ENCODE data around the gene APOA1.
A peak's percentile ranks its signal among the peaks of the same experiment; 100 is the strongest.
"Not testable (repeated sequence)": the region's sequence is repeated elsewhere in the genome, so short reads cannot be mapped to it uniquely, and the experiment has no call there.

APOA1 gene

DNA sequence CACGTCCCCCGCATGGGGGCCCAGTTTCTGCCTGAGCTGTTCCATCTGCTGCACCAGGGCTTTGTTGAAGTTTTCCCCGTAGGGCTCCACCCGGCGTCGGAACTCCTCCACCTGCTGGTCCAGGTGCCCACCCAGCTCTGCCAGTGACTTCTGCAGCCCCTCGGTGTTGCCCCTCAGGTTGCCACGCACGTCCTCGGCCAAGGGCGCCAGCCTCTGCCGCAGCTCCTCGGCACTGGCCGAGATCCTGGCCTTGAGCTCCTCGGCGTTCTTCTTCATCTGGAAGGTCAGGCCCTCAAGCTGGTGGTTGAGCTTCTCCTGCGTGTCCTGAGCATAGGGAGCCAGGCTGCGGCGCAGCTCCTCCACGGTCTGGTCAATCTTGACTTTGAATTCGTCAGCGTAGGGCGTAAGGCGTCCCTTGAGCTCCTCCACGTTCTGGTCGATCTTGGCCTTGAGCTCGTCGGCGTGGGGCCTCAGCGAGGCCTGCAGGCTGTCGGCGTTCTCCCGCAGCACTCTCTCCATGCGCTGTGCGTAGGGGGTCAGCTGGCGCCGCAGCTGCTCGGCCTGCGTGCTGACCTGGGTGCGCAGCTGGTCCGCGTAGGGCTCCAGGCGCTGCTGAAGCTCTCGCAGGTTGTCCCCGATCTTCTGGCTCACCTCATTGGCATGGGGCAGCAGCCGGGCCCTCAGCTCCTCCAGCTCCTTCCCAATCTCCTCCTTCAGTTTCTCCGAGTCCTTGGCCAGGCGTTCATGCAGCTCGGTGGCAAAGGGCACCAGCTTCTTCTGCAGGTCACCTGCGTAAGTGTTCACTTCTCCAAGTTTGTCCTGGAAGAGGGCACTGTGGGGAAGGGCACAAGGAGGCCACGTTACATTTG, 16.1 kb downstream of the APOA1 start:
- DNase-seq: no peak

DNA sequence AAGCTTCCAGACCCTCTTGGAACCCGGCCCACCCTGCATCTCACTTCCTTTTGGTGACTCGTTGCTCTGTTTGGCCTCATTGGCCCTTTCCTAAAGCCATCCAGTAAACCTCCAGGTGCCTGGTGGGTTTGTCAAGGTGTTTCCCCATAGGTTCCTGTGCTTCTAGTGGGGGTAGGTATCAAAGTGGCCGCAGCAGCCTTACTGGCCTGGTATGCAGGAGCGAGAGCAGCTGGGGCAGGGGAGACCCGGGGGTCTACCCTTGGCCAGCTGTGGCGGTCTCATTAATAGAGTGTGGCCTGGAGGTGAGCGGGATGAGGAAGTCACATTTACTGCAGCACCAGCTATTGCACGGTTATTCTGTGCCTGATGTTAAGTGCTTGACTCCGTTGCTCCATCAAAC, 18.4 kb downstream of the APOA1 start:
- DNase-seq: no peak

DNA sequence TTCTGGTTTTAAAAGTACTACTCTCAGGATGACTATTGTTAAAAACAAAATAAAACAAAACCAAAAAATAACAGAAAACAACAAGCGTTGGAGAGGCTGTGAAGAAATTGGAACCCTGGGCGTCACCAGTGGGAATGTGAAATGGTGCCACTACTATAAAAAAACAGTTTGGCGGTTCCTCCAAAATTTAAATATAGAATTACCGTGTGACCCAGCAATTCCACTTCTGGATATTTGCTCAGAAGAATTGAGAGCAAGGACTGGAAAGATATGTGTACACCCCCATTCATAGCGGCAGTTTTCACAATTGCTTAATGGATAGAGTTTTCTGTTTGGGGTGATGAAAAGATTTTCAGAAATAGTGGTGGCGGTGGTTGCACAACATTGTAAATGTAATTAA, 22.9 kb downstream of the APOA1 start:
- no peak for DNase-seq

DNA sequence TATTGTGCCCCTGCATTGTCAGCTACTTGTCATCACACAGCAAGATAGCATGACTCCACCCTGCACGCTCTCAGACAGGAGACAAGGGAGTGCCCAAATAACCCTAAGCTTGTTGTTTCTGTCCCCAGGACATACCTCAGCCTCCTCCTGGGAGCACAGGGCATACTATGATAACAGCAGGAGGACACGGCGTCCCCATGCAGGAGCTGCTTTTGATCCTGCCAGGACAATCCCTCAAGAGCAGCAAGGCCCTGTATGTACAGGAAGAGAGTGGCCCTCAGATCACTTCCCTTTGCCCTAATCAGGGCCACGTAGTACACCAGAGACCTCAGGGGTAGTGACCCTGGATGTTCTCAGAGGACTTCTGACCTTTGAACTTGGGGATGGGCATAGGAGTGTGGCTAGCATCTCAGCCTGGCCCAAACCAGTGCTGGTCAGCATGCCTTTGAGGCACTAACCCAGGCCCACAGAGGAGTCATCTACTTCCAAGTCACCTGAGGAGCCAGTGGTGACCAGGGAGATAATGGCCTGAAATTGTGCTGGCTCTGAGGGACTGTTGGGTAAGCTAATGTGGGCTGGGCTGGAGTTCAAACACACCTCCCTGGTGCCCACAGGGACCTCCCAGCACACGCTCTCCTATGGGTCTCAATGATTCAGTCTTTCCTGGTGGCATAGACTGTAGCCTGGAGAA, 23.5 kb downstream of the APOA1 start:
- no peak for DNase-seq

DNA sequence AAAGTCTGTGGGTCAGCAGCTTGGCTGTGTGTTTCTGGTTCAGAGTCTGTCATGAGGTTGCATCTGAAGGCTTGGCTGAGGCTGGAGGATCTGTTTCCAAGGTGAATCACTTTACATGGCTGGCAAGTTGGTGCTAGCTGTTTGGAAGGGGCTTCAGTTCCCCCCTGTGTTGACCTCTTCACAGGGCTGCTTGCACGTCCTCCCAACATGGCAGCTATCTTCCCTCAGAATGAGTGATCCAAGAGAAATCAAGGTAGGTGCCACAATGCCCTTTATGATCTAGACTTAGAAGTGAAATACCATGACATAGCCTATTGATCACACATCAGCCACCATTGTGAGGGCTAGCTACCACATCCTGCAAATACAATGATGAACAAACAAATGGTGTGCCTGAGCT, 24.3 kb downstream of the APOA1 start:
- no peak for DNase-seq

DNA sequence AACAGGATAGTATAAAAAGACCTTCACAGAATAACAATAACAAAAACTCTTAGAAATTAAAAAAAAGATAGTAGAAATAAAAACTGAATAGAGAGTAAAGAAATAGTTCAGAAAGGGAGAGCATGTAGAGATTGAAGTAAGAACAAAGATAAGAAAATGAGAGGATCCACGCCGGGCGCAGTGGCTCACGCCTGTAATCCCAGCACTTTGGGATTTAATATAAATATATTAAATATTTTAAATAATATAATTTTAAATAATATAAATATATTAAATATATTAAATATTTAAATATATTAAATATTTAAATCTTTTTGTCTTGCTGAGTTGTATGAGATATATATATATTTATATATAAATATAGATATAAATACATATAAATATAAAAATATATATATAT, 25.3 kb downstream of the APOA1 start:
- DNase-seq: no peak

DNA sequence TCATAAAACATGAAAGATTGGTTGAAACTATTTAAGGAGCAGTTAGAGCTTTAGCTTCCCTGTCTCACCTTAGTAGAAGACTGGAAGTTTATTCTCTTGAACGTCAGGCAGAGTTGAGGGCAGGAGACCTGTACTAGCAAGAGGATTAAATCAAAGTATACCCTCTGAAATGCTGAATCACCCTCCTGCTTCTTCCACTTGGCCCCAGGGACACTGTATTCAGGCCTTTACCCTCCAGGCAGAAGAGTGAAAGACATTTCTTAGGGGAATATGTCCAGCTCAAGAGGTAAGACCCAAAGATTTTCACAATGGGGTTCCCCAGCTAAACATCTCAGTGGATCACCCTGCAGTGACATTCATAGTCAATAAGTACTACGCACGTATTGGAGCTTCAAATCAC, 26.2 kb downstream of the APOA1 start:
- no peak for DNase-seq

DNA sequence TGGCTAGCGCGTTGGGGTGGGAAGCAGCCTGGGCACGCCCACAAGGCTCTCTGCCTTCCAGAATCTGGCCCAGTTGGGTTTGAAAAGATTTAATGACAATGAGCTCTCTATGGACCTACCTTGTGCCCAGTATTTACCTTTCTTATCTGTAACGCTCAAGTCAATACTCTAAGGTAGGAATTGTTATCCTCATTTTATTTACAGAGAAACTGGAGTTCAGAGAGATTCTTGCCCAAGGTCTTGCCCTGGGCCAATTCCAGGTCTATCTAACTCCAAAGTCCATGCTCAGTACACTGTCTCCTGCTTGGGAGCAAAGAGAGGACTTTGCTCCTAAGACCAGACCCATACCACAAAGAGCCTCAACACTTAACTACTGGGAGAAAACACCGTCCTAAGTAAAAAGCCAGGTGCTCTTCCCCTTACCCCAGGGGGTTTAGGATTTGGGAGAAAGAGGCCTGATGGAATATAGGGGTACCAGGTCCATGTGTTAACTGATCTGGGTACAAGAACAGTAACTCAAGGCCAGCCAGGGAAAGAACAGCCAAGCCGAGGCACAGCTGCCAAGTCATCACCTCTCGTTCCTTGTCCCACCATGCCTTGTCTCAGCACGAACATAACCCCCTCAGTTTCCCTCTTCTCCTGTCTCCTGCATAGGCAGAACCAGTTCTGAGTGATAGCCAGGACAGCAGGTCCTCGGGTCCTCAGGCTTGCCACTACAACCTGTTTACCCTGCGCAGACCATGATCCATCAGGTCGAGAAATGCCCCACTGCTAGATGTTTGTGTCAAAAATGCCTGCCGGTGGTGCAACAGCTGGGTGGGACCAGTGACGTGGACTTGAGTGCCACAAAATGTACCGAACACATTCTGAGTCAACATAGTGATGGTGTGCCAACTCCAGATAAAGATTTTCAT, 28.9 kb downstream of the APOA1 start:
- DNase-seq: no peak

DNA sequence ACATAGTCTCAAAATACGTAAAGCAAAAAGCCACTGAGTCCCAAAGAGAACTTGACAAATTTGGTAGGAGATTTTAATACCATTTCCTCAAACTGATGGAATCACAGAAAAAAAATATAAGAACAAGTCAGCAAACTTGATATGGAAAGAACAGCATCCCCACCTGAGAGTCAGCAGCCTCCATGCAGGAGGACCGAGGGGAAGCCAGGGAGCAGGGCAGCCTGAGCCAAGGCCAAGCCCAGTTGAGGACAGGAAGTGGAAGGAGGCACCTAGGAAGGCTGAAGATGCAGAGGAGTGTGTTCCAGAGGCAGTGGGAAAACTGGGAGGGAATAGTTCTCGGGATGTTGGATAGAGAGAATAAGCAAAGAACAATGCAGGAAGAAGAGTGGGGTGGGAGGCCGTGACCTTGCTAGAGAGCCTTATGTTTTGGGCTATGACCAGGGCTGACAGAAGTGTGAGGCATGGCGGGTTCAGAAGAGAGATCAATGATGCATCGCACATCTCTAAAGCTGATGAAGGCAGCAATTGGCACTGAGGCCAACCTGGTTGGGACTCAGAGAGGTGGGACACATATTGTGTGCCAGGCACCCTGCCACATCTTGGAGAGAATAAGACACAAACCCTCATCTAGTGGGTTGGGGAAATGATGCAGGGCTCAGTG, 29.7 kb downstream of the APOA1 start:
- no peak for DNase-seq

DNA sequence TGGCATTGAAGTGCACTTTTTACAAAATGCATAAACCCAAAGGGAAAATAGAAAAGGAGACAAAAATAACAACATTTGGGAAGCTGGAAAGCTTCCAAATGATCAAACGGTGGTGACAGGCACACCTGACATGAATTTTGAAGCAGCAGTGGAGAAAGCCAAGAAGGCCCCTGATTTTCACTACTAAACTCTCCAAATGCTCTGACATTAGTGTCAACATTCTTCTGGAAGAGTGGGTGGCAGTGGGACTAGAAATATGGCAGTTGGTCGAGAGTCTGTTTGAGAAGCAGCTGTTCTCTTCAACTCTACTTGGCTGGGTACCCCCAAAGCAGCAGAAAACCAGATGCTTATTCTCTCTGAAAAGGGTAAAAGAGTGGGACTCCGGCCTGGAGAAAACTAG, 33.4 kb downstream of the APOA1 start:
- no peak for DNase-seq

DNA sequence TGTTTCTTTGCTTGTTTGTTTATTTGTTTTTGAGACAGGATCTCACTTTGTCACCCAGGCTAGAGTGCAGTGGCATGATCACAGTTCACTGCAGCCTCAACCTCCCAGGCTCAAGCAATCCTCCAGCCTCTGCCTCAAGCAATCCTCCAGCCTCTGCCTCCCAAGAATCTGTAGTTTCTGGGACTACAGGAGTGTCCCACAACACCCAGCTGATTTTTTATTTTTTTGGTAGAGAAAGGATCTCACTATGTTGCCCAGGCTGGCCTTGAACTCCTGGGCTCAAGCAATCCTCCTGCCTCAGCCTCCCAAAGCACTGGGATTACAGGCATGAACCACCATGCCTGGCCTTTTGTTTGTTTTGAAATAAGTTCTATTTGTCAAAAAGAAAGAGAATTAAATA, 35.8 kb downstream of the APOA1 start:
- DNase-seq: not testable (repeated sequence)

DNA sequence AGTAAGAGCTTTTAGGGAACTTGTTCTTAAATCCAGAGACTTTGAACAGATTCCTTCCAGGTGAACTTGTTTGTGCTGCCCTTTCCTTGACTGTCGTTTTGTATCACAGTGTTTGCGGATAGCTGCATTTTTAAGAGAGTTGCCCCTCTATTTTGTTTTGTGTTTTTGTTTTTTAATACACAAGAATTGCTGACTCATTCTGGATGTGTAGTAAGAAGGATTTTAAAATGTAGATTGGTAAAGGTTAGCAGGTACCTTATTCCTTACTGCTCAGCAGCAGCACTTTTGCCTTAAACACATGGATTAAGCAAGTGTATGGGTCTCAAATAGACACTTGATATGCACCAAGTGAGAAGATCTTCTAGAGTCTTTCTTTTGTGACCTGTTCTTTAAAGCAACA, 36.8 kb downstream of the APOA1 start:
- no peak for DNase-seq

DNA sequence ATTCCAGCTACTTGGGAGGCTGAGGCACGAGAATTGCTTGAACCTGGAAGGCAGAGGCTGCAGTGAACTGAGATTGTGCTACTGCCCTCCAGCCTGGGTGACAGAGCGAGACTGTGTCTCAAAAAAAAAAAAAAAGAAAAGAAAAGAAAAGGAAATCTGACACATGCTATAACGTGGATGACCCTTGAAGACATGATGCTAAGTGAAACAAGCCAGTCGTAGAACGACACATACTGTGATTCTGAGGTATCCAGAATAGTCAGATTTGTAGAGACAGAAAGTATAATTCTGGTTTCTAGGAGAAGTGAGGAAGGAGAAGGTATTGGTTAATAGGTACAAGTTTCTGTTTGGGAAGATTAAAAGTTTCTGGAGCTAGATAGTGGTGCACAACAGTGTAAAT, 39.1 kb downstream of the APOA1 start:
- DNase-seq: no peak

DNA sequence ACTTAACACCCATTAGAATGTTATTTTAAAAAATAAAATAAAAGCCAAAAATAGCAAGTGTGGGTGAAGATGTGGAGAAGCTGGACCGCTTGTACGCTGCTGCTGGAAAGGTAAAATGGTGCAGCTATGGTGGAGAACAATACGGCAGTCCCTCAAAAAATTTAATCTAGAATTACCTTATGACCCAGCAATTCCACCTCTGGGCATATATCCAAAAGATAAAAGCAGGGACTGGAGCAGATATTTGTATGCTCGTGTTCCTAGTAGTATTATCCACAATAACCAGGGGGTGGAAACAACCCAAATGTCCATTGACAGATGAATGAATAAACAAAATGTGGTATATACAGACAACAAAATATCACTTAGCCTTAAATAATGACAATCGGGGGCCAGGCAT, 39.6 kb downstream of the APOA1 start:
- no peak for DNase-seq

DNA sequence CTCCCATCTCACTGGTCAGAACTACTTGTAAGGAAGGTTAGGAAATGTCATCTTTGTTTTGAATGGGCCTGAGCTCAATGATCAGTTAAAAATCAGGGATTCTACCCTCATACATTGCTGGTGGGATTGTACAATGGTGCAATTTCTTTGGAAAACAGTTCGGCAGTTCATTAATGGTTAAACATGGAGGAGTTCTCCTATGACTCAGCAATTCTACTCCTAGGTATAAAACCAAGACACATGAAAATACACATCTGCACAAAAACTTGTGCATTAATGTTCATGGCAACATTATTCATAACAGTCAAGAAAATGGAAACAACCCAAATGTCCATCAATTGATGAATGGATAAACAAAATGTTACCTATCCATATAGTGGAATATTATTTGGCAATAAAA, 40.9 kb downstream of the APOA1 start:
- no peak for DNase-seq

DNA sequence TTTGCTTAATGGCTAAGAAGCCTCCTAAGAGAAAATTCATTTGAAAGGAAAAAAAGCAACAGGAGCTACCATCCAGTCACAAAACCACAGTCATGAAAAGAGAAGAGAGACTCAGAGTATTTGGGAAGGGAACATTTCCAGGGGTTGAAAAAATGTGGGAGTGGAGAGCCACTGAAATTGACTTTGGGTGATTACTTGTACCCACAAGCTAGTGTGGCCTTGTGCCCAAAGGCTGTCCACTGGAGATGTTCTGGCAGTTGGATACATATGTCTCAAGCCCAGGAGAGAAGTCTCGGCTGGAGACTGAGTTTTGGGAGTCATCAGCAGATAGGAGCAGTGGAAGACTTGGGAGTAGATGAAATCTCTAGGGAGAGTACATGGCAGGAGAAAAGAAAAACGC, 42.6 kb downstream of the APOA1 start:
- DNase-seq: no peak

DNA sequence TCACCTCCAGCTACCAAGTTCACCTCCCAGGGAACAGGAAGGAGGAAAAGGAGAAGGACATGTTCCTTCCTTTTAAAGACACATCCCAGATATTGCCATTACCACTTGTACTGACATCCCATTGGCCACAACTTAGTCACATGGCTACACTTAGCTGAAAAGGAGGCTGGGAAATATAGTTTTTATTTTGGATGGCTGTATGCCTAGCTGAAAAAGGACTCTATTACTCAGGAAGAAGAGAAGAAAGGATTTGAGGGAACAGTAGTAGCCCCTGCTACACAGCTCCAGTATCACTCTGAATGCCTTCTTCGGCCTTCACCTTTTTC, 43.7 kb downstream of the APOA1 start:
- peak in 1 of 56 donors; percentile 14 for DNase-seq

DNA sequence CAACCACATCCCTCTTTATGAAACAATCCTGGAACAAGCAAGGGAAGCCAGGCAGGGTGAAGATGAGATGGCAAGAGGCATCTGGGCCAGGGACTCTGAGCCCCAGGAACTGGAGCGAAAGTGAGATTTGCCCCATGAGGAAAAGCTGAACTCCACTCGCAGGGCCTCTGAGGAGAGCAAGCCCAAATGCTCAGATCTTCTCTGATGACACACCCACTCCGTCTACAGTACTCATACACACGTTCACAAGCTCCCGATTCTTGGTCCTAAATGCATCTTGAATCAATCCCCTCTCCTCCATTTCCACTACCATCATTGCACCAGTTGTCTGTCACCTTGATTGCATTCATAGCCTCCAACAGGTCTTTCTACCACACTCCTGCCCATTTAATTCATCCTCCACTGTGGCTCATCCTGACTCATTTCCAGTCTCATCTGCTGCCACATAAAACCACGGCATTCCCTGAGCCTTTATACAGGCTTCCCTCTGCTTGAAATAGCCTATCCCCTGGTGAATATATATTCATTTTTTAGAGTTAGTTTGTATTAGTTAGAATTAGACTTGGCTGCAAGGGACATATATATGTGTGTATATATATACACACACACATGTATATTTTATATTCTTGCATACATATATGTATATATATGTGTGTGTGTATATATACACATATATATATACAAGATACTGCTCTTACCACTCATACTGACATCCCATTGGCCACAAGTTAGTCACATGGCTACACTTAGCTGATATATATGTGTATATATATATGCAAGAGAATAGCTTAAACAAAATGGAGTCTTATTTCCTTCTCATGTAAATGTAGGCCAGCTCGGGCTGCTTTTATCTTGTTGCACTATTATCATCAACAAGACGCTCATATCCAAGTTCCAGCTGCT, 44.3 kb downstream of the APOA1 start:
- no peak for DNase-seq

DNA sequence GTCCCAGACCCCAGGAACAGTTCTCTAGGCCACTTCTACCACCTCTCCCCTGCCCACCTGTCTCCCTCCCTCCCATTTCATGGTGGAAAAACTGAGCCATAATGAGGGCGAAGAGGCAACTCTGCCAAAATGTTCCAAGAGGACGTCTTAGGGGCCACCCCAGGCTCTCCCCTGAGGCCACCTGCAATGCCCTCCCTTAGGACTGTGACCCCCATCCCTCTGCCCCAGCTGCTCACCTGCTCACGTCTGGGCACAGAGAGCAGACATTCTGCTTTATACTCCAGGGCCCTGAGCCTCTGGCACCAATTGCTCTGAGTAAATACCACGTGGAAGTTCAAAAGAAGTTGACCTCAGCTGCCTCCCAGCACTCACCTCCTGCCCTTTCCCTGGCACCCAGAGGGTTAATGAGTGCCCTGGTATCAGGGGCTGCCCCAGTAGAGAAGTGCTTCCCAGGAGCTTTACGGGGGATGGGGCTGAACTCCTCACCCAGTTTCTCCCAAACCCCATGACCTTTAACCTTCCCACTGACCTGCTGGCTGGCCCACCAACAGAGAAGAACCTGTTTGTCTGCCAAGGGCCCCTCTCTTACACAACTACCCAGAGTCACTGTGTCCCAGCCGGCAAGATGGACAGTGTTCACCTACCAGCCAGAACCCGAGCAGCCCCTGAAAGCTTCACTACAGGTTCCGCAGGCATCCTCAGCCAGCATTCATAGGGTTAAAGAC, 45.1 kb downstream of the APOA1 start:
- DNase-seq: no peak

DNA sequence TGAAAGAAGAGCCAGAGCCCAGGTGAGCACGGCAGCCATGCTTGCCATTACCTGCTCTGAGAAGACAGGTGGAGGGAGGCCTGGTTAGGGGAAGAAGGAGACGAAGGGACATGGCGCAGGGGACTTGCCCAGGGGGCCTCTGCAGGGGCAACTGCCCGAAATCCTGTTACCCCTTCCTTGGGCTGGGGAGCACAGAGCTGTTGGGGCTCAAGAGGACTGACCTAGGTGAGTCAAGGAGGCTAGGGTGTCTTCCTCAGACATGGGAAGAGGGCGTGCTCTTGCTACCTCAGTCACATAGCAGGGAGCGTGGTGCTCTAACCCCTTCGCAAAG, 45.6 kb downstream of the APOA1 start, which contains the start of gene APOA5:
Gene APOA5 (minus strand): TSS at position 67 of the 331 bp plus-strand sequence. CDS start 19 bp downstream, at position 48.
- DNase-seq: no peak

All from nucleus accumbens (tissue), 56 donors.